HG03039 (cell line): Measurements from ENCODE around the gene ABR.
"Not testable (repeated sequence)": the region's sequence is repeated elsewhere in the genome, so short reads cannot be mapped to it uniquely, and the experiment has no call there.

Source experiments
- ATAC-seq: cut with Tn5 transposase; IDR thresholded peaks from one replicate; pipeline ENCODE4 v1.9.1; 2021; ENCODE audit warnings: mild to moderate bottlenecking, moderate library complexity; ENCODE audit not compliant: unreplicated experiment

Gene ABR

DNA sequence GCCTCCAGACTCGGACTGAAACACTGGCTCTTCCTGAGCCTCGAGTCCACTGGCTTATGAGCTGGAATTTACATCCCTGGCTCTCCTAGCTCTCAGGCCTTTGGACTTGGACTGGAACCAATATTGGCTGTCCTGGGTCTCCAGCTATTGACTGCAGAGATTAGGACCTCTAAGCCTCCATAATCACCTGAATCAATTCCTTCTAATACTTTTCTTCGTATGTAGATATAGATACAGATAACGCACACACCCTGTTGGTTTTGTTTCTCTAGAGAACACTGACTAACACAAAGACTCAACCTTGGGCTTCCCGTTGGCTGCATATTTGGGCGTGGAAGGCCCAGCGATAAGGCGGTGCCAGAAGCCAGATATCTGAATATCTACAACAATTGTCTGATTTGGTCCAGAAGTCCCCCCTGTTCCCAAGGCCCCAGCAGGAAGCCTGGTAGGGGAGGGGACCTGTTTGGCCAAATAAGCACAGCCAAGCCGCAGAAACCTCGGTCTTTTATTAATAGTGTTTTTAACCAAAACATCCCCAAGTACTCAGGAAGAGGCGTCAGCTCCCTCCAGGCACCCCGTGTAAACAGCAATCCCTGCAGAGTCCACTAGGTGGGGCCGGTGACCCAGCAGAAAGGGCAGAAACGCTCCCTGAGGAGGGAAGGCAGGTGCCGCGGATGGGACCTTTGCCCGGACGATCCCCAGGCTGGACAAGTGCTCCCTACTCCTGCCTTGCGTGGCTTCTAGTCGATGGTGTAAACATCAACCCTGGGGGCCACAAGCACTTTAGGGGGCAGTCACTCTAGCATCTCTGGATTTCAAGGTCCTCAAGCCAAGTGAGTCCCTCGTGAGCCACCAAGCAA lies 57.0 kb downstream of the ABR start:
- no peak for ATAC-seq

DNA sequence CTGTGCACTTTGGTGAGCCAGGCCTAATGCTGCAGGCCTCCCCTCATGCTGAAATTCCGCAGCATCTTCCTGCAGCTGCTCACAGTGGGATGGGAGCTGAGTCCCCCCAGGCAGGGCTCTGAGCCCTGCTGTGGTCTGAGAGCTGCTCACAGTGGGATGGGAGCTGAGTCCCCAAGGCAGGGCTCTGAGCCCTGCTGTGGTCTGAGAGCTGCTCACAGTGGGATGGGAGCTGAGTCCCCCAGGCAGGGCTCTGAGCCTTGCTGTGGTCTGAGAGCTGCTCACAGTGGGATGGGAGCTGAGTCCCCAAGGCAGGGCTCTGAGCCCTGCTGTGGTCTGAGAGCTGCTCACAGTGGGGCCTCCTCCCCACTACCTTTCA lies 58.4 kb downstream of the ABR start:
- ATAC-seq, result not testable (repeated sequence)

DNA sequence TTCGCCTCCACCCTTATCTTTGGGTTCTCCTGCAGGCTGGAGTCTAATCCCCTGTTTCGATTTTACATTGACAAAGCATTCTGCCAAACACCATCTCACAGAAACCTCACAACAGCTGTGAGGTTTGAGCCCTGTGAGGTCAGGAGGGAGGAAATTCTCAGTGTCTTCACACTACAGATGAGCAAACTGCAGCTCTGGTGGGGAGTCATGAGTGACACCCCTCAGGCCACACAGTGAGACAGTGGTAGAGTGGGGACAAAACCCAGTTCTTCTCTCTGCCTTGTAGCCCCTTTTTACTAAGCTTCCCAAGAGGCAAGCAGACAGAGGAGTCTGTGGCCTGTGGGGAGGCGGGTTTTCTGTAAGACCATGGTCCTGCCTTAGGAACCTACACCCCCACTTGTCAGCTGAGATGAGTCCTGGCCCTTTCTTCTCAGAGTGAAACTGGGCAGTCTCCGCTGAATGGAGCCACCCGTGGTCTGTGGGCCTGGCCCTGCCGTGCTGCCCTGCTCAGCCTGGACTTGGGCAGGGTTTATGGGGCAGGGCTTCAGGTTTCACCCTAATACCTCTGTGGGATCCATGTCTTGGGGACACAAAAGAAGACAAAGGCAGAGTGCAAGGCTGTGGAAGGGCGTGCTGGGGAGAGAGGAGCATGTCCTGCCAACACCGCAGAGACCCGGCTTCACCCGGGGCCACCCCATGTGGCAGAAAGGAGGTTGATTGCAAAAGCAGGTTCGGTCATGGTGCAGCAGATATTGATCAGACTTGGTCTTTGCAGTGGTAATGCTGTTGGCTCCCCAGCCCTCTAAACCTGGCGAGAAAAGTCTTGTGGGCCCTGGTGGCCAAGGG lies 59.0 kb downstream of the ABR start:
- no peak for ATAC-seq

DNA sequence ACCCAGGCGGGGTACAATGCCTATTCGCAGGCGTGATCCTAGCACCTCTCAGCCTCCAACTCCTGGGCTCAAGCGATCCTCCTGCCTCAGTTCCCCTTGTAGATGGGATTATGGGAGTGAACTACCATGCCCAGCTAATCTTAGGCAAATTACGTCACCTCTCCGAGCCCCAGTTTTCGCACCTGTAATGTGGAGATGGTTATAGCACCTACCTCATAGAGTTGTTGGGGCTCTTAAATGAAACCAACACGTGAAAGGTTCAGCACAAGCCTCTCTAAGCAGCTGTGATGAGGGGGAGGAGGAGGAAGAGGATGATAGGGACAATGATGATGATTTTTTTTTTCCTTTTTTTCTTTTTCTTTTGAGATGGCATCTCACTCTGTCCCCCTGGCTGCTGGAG lies 59.9 kb downstream of the ABR start:
- ATAC-seq, result no peak

DNA sequence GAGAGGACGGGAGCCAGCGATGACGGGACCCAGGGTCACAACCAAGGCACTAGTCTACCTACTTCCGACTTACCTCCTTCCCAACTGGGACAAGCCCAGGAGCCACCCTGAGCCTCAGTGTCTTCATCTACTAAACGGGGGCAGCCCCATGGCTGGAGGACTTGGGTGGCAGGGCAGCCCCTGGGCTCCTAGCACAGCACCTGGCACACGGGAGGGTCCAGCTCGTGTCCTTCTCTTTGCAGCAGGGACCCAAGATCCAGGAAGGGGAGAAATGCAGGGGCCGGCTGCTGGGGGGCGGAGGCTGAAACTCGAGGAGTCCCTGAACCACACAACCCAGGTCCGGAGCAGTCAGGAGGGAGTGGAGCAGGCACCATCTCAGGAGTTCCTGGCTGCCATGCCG lies 63.2 kb downstream of the ABR start:
- no peak for ATAC-seq

DNA sequence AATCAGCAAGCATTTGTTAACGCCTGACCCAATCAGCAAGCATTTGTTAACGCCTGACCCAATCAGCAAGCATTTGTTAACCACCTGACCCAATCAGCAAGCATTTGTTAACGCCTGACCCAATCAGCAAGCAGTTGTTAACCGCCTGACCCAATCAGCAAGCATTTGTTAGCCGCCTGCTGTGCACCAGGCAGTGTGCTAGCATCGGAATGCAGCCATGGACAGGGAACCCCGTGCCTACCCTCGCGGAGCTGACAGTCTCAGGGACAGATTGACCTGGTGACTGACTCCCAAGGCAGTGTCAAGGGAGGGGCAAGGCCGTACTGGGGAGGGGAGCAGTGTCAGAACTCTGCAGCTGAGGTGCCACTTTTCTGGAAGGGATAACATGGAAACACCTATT lies 66.9 kb downstream of the ABR start:
- no peak for ATAC-seq

DNA sequence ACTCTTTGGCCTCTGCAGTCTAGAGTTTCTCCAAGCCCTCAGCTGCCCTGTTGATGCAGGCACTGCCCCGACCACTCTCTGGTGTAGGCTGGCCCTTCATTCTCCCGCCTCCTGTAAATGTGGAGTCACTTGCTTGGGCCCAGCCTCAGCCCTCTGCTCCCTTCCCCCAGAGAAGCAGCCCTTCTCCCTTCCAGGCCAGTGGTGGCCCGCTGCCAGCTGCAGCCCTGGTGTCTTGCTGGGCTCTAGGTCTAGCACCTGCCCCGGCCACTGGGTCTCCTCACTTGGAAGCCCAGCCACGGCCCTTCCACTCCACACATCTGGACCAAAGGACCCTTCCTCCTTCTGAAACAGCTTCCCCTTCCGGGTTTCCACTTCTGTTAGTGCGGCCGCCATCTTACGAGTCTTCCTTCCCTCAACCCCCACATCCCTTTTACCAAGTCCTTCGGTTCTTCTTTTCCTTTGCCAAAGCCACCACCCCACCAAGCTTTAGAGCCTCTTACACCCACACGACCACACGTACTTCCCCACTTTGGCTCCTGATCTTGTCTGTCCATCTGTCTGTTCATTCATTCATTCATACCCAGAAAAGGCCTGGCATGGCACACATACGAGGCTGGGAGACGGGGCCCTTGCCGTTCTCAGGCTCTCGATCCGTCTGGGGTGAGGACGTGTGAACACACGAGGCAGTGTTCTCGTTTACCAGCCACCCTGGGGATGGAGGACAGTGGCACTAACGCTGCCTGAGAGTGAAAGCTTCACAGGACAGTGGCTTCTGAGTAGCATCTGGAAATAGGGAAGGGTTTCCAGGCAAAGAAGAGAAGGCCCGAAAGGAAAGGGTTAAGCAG lies 68.0 kb downstream of the ABR start:
- no peak for ATAC-seq

DNA sequence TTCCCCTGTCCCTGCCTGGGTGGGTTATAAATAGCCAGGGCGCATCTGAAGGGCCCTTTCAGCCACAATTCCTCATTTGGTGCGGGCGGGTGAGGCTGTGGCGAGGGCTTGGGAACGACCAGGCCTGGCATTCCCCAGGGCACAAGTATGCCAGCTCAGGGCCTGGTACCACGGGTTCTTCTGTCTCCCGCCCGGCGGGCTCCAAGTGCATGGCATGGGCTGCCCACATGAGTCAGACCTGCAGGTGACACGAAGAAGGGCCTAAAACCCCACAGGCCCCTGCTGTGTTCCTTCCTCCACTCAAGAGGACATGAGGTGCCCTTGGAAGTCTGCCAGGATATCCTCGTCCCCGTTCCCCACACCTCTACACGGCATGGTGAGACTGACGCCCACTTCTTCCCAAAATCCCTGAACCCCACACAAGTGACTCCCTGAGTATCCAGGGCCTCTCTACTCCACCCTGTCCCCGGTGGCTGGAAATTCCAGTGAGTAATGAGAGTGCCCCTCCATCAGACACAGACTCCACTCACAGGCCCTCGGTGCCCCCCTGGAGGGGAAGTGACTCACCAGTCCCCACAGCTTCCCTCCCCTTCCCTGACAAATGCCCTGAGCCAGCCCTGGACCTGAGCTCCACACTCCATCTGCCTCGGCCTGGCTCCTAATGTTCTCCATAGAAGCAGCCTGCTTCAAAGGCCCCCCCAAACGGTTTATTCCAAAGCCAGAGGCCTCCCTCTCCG lies 68.8 kb downstream of the ABR start:
- no peak for ATAC-seq

DNA sequence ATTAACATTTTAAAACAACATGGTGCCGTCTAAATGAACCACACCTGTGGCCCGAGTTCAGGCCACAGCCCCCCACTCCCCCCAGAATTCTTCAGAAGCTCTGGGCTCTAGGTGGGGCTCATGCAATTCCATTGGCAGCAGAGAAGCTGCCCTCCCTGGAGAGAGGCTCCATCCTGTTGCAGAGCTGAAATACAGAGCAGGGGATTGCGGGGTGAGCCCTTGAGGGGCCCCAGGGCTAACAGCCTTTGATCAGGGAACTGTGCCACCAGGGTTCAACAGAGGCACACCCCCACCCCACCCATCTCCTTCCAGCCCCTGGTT lies 69.3 kb downstream of the ABR start:
- no peak for ATAC-seq

DNA sequence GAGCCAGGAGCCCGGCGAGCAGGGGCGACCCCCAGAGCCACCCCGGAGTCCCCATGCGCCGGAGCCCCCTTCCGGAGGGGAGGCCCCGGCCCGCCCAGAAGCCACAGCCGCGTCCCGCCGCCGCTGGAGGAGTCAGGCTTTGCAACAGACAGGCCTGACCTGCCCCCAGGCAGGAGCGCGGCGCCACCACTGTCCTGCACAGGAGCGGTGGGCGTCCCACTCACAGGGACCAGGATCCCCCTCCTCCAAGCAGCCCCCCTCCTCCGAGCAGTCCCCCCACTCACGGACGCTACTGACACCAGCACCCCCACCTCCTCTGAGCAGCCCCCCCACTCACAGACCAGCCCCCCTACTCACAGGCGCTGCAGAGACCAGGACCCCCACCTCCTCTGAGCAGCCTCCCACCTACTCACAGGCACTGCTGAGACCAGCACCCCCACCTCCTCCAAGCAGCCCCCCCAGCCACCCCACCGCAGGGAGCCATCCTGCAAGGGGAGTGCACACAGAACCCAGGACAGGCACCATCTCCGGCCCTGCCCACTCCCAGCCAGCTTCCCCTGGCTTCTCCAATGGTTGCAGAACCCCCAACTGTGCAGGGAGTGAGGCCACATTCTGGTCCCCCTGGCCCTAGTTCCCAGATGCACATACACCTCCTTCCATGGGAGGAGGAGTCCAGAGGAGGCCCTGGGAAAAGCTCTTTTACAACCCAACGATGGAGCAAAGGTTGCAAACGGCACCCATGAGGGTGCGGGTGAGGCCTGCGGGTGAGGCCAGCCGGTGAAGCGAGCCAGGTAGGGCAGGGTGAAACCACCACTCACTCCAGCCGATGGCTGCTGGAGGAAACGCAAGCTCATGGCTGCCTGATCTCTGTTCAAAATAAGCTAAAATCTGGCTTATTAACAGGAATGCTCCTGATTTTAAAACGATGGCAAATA lies 69.9 kb downstream of the ABR start:
- no peak for ATAC-seq

DNA sequence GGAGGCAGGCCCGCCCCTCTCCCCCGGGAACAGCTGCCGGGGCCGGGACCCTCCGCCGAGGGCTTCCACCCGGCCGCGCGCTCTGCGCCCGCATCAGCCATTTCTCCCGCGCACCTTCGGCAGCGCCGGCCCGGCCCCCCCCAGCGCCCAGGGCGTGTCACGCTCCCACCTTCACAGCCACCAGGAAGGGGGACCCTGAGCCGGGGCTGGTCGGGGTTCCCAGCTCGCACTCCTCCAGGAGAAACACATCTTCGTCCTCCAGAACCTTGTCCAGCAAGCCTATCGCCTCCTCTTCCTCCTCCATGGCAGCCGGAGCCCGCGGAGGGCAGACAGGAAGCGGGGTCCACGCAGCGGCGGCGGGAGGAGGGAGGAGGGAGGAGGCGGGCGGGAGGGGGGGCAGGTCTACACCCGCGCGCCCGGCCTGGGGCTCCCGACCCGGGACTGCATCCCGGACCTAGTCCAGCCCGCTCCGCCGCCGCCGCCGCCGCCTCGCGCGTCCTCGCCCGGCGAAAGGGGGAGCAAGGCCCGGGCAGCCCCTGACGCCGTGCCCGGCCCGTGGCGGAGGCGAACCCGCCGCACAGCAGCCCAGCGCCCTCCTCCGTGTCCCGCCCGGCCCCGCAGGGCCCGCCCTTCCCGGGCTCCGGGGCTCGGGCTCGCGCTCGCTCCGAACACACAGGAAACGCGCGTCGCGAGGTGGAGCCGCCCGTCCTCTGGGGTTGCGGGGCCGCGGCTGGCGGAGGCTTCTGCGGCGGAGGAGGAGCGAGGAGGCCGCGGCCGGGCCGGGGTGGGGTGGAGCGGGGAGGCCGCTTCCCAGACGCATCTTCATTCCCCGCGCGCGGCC lies 70.8 kb downstream of the ABR start:
- no peak for ATAC-seq

DNA sequence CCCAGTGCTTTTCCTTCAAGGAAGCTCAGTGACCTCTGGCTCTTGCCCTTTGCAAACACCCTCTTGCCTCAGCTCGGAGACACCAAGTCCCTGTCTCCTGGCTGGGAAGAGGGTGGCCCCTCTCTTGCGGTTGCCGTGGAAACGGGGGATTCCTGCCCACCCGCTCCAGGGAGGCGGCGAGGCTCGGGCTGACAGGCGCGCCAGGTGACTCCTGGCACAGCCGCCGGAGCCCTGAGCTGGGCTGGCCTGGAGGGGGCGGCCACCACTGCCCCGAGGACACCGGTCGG lies 71.4 kb downstream of the ABR start:
- ATAC-seq, result no peak

DNA sequence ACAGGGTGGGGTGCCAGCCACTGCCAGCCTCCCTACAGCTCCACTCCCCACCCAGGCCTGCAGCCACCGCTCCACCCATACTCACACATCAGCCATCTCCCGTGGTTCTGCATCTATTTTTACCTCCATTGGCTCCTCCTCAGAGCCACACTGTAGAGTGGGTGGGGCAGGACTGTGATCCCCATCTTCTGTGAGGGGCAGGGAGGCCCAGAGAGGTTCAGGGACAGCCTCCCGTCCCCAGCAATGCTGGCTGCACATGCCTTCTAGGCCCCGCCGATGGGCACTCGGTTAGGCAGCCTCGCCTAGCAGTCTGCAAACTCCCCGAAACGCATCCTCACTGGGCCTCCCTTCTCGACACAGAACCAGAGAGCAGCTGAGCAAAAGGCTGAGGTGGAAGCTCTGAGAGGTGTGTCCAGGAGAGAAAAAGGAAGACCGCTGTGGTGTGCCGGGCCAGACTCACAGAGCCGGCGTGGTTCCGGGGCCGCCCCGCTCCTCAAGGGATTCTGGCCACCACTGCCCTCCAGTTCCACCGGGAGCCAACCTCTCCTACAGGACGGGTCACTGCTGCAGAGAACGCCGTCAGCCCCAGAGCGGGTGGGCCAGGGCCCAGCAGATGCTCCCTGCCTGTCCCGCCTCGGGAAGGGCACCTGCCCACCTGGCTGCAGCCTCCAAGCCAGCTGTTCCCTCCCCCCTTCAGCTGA lies 71.9 kb downstream of the ABR start:
- ATAC-seq, result no peak

DNA sequence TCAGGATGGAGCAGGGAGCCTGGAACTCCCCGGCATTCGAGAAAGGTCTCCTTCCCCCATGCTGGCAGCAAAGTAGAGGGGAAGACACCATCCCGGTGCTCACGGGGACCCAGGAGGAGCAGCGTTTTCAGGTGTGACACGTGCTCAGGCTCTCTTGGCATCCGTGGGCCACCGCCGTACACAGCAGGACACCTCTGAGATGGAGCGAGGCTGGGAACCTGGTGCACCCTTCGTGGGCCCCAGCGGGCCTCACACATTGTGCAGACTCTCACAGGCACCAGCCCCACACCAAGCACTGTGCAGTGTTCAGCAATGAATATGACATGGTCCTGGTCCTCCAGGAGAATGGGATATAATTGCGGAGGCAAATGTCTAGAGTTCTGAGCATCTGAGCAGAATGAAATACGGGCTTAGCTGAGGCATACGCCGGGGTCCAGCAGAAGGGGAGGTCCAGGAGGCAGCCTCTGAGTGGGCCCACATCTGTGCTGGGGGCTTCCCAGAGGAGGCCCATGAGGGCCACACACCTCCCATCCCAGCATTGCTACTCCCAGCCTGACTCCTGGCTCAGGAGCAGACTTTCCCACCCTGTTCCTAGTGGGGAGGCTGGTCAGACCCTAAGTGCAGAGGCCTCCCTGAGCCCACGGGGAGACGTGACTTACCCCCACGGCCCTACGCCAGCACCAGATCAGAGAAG lies 72.6 kb downstream of the ABR start:
- ATAC-seq, result no peak

DNA sequence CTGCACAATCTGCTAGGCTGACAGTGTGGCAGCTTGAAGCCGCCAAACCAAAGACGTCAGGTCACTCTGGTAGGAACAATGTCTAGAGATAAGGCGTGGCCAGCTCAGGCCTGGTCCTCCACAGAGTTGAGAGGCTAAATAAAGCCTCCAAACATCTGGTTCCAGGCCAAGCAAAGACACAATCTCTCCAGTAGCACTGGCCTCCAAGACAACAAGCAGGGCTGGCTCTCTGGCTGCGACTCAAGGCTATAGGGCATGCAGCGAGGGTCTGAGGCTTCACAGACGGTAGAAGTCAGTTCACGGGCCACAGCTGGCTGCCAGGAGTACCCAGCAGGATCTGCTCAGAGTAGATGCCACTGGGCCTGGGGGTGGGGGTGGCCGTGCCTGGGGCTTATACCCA lies 75.6 kb downstream of the ABR start:
- no peak for ATAC-seq

DNA sequence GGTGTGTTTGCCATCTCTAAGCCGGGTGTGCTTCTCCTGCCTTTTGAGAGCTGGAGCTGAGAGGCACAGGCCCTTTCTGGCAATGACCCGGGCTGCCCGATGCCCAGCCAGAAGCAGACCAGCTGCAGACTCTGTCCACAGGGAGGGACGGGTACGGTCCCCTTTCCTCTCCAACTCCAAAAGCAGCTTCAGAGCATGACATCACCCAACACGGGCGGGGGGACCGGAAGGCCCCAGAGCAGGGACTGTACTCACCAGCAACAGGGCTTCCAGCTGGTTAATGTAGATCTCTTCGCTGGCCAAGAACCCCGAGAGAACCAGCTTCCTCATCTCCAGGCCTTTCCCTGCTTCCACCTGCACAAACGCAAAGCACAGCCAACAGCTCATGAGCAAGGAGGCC lies 79.4 kb downstream of the ABR start:
- no peak for ATAC-seq

DNA sequence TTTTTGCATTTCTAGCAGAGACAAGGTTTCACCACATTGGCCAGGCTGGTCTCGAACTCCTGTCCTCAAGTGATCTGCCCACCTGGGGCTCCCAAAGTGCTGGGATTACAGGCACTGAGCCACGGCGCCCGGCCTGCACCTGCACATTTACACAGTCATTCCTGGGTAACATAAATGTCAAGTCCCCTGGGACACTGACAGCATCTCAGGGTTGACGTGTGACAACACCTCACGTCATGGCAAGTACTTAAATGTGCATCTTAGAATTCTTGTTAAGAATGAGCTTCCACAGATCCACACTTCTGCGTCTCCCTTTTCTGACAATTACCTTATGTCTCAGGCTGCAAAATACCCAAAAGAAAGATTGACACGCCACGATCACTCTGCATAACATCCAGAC lies 80.5 kb downstream of the ABR start:
- ATAC-seq, result no peak
